SU-DHL-6 (cell line): ENCODE data around the gene PLIN3.
"Not testable (repeated sequence)": the region's sequence is repeated elsewhere in the genome, so short reads cannot be mapped to it uniquely, and the experiment has no call there.

Experiments used
- H2AFZ ChIP-seq: fragments of 200-600 bp; sonication (generic); 2 replicates; pipeline ENCODE4 v1.6.1; 2014; ENCODE audit warnings: low read depth, mild to moderate bottlenecking, moderate library complexity, mixed read lengths, antibody characterized with exemption, low read length; ENCODE audit not compliant: severe bottlenecking
- H3F3A ChIP-seq: fragments of 200-600 bp; shearing (Covaris generic); 2 replicates; pipeline ENCODE4 v1.6.0; 2016; ENCODE audit warnings: antibody characterized with exemption, mild to moderate bottlenecking; ENCODE audit not compliant: insufficient read depth
- H3K27ac ChIP-seq: fragments of 200-600 bp; sonication (generic); 2 replicates; pipeline ENCODE4 v1.5.1; 2016; ENCODE audit warnings: low read depth, mild to moderate bottlenecking, low read length, moderate library complexity, mixed read lengths
- H3K27me3 ChIP-seq: fragments of 200-600 bp; sonication (generic), shearing (Covaris generic); 2 replicates; pipeline ENCODE4 v1.6.0; 2014; ENCODE audit warnings: mild to moderate bottlenecking, low read length
- H3K36me3 ChIP-seq: fragments of 200-600 bp; sonication (generic); 2 replicates; pipeline ENCODE4 v1.6.1; 2014; ENCODE audit warnings: mild to moderate bottlenecking, low read length, mixed read lengths
- H3K4me2 ChIP-seq: fragments of 300-600, 200-600 bp; shearing (Covaris generic), sonication (generic); 2 replicates; pipeline ENCODE4 v1.6.0; 2014; ENCODE audit warnings: low read length, low read depth, mild to moderate bottlenecking; ENCODE audit not compliant: poor library complexity, severe bottlenecking
- H3K4me3 ChIP-seq: fragments of 200-600 bp; sonication (generic); 2 replicates; pipeline ENCODE4 v1.5.1; 2014; ENCODE audit warnings: antibody characterized with exemption, low read length, mild to moderate bottlenecking, mixed read lengths; ENCODE audit not compliant: insufficient read depth, poor library complexity, severe bottlenecking
- H3K79me2 ChIP-seq: fragments of 200-600 bp; sonication (generic); 2 replicates; pipeline ENCODE4 v1.6.1; 2014; ENCODE audit warnings: mild to moderate bottlenecking, low read length, moderate library complexity; ENCODE audit not compliant: insufficient read depth
- H3K9ac ChIP-seq: fragments of 200-600 bp; sonication (generic); 2 replicates; pipeline ENCODE4 v1.7.0; 2014; ENCODE audit warnings: mild to moderate bottlenecking, low read length
- H3K9me2 ChIP-seq: fragments of 200-600 bp; sonication (generic); replicated peaks from 2 replicates; pipeline ENCODE4 v1.6.1; 2014; ENCODE audit warnings: low read length; ENCODE audit not compliant: insufficient read depth
- H3K9me3 ChIP-seq: fragments of 200-600 bp; sonication (generic); 2 replicates; pipeline ENCODE4 v1.6.1; 2014; ENCODE audit warnings: low read length, mixed read lengths; ENCODE audit not compliant: insufficient read depth
- H4K20me1 ChIP-seq: fragments of 200-600 bp; sonication (generic); 2 replicates; pipeline ENCODE4 v1.6.1; 2014; ENCODE audit warnings: low read depth, mild to moderate bottlenecking, antibody characterized with exemption, low read length, moderate library complexity, mixed read lengths
- CTCF ChIP-seq: fragments of 200-600 bp; sonication (generic); IDR thresholded peaks from one replicate; pipeline ENCODE4 v1.5.1; 2017; ENCODE audit warnings: antibody characterized with exemption, mild to moderate bottlenecking, low read length, moderate library complexity; ENCODE audit not compliant: insufficient read depth, poor library complexity, severe bottlenecking
- EZH2phosphoT487 ChIP-seq: fragments of 200-600 bp; sonication (generic), shearing (Covaris generic); conservative IDR thresholded peaks from 2 replicates; pipeline ENCODE4 v1.6.1; 2018; ENCODE audit warnings: mild to moderate bottlenecking, antibody characterized with exemption, low read length, moderate library complexity, mixed read lengths

The PLIN3 gene

GRCh38 chr19:4800591-4801081 lies 66.8 kb downstream of the PLIN3 start:
- Histone ChIP-seq H3K9ac (no peak overlapping the region), H4K20me1 (no peaks in the 10 kb centered on the region), H3K9me2 (no peaks in the 10 kb centered on the region), H3K36me3 (no peaks in the 10 kb centered on the region), H3K27ac (no peak overlapping the region), H3F3A (no peaks in the 10 kb centered on the region), H3K27me3 (no peaks in the 10 kb centered on the region), H2AFZ (no peak overlapping the region), H3K4me3 (no peak overlapping the region), H3K79me2 (peaks cover 11% of the 10 kb centered on the region; the same call in 1 of the 2 replicates), H3K4me2 (no peak overlapping the region), H3K9me3 (no peaks in the 10 kb centered on the region)
- TF ChIP-seq EZH2phosphoT487 (no peak), CTCF (no peak)

- no peak overlapping the region for H3K4me2 ChIP-seq
- H3K79me2 ChIP-seq, result peaks cover 49% of the 10 kb centered on the region
- H2AFZ ChIP-seq, result no peak overlapping the region
- H3K9me2 ChIP-seq, result no peaks in the 10 kb centered on the region
- H3K27ac ChIP-seq, result no peak overlapping the region
- no peaks in the 10 kb centered on the region for H4K20me1 ChIP-seq
- TF ChIP-seq CTCF (no peak), EZH2phosphoT487 (no peak)
- H3K4me3 ChIP-seq, result no peak overlapping the region
- H3K9me3 ChIP-seq, result no peaks in the 10 kb centered on the region
- H3K27me3 ChIP-seq, result no peaks in the 10 kb centered on the region
- H3K36me3 ChIP-seq, result no peaks in the 10 kb centered on the region; the same call in 1 of the 2 replicates
- H3K9ac ChIP-seq, result no peak overlapping the region
- H3F3A ChIP-seq, result 0 out of 2 replicates have a peak, but pooled peaks cover 5% of the 10 kb centered on the region
Measured at GRCh38 chr19:4795400-4795799, 72.1 kb downstream of the PLIN3 start.

GRCh38 chr19:4794971-4795370 lies 72.5 kb downstream of the PLIN3 start:
- no peaks in the 10 kb centered on the region; the same call in 1 of the 2 replicates for H3K36me3 ChIP-seq
- H3K9ac ChIP-seq, result peak overlapping the region; percentile 27; the same call in 1 of the 2 replicates
- no peaks in the 10 kb centered on the region for H3K27me3 ChIP-seq
- H3F3A ChIP-seq, result 0 out of 2 replicates have a peak, but pooled peaks cover 8% of the 10 kb centered on the region
- peaks cover 49% of the 10 kb centered on the region for H3K79me2 ChIP-seq
- H3K9me3 ChIP-seq, result no peaks in the 10 kb centered on the region
- no peaks in the 10 kb centered on the region for H3K9me2 ChIP-seq
- no peak overlapping the region for H3K27ac ChIP-seq
- TF ChIP-seq CTCF (no peak), EZH2phosphoT487 (no peak)
- no peak overlapping the region for H3K4me2 ChIP-seq
- no peak overlapping the region for H3K4me3 ChIP-seq
- H4K20me1 ChIP-seq, result no peaks in the 10 kb centered on the region
- H2AFZ ChIP-seq, result no peak overlapping the region

GRCh38 chr19:4793278-4793677 lies 74.2 kb downstream of the PLIN3 start:
- H3K4me3 ChIP-seq, H3K36me3 ChIP-seq, H3K27me3 ChIP-seq, H3F3A ChIP-seq, H3K9me3 ChIP-seq, H3K27ac ChIP-seq, H3K9ac ChIP-seq, H3K4me2 ChIP-seq, H3K9me2 ChIP-seq, H2AFZ ChIP-seq, H4K20me1 ChIP-seq: not testable (repeated sequence)
- H3K79me2 ChIP-seq, result peaks cover 49% of the 10 kb centered on the region

GRCh38 chr19:4792866-4793195 lies 74.6 kb downstream of the PLIN3 start:
- not testable (repeated sequence) for H3K36me3 ChIP-seq, H3K9me2 ChIP-seq, H4K20me1 ChIP-seq, H3F3A ChIP-seq, H3K9me3 ChIP-seq, H3K27ac ChIP-seq, H2AFZ ChIP-seq, H3K27me3 ChIP-seq
- H3K4me3 ChIP-seq, result peak overlapping the region; percentile 84
- H3K9ac ChIP-seq, result peak overlapping the region; percentile 94; the same call in 1 of the 2 replicates
- peak overlapping the region; percentile 77 for H3K4me2 ChIP-seq
- peaks cover 49% of the 10 kb centered on the region for H3K79me2 ChIP-seq
